ENCODE results near the gene IRF9.

Gene IRF9

GRCh38 chr14:24147761-24148428 lies 13.2 kb upstream of the IRF9 start:
- ChIA-PET CTCF (interaction anchor here (1.4 to 3.9 kb wide), 4 partner anchors 13 to 39 kb away, joined by 5 to 24 read pairs (median 16); partner anchors contain the start of genes DCAF11, IRF9 and NRL), POLR2A (interaction anchor here (1.0 to 4.2 kb wide), 14 partner anchors 10 to 123 kb away, joined by 3 to 56 read pairs (median 10); partner anchors contain the start of genes CHMP4A, DCAF11, IRF9 and NRL)
- DNase-seq (ENCODE audit: extremely low spot score): no peak
- TF ChIP-seq ELF4 (IDR thresholded peaks at IDR 0.05): no peak
- no peak for TF ChIP-seq FOXA1 (IDR thresholded peaks at IDR 0.05)
- TF ChIP-seq LEF1 (IDR thresholded peaks at IDR 0.05; ENCODE audit: borderline replicate concordance): no peak
- no peak for TF ChIP-seq ARNT (IDR thresholded peaks at IDR 0.05)
- no peak for TF ChIP-seq BHLHE40 (IDR thresholded peaks at IDR 0.05; ENCODE audit: borderline replicate concordance)
- no peak for TF ChIP-seq NFRKB (IDR thresholded peaks at IDR 0.05)
- TF ChIP-seq TARDBP (IDR thresholded peaks at IDR 0.05): no peak

GRCh38 chr14:24149302-24149969 lies 11.6 kb upstream of the IRF9 start:
- ChIA-PET CTCF (interaction anchor here (0.6 to 3.9 kb wide), 3 partner anchors 11 to 204 kb away, joined by 3 to 24 read pairs (median 3); partner anchors contain the start of gene IRF9), POLR2A (interaction anchor here (1.2 to 4.2 kb wide), 5 partner anchors 8 to 55 kb away, joined by 3 to 26 read pairs (median 8); partner anchors contain the start of genes EMC9, IRF9, PCK2 and PSME1)
- DNase-seq (ENCODE audit: extremely low spot score): no peak
- TF ChIP-seq FOXA1 (IDR thresholded peaks at IDR 0.05) (no peak), PKNOX1 (IDR thresholded peaks at IDR 0.05) (no peak), HDGF (IDR thresholded peaks at IDR 0.05; ENCODE audit: borderline replicate concordance) (no peak), FOXM1 (IDR thresholded peaks at IDR 0.05; ENCODE audit: borderline replicate concordance) (no peak), SUZ12 (IDR thresholded peaks at IDR 0.05) (no peak), ARNT (IDR thresholded peaks at IDR 0.05) (no peak), L3MBTL2 (conservative IDR thresholded peaks at IDR 0.05) (no peak), SP1 (IDR thresholded peaks at IDR 0.05) (no peak), CTBP1 (IDR thresholded peaks at IDR 0.05; ENCODE audit: borderline replicate concordance) (no peak), BHLHE40 (IDR thresholded peaks at IDR 0.05; ENCODE audit: borderline replicate concordance) (no peak), LEF1 (IDR thresholded peaks at IDR 0.05; ENCODE audit: borderline replicate concordance) (no peak), ZNF384 (IDR thresholded peaks at IDR 0.05) (no peak)

GRCh38 chr14:24150061-24150460 lies 11.0 kb upstream of the IRF9 start:
- no peak for DNase-seq (ENCODE audit: extremely low spot score)
- TF ChIP-seq SP1 (IDR thresholded peaks at IDR 0.05) (no peak), ZNF384 (IDR thresholded peaks at IDR 0.05) (no peak), PKNOX1 (IDR thresholded peaks at IDR 0.05) (no peak), HDGF (IDR thresholded peaks at IDR 0.05; ENCODE audit: borderline replicate concordance) (no peak), FOXK2 (IDR thresholded peaks at IDR 0.05) (no peak), TARDBP (IDR thresholded peaks at IDR 0.05) (no peak), L3MBTL2 (conservative IDR thresholded peaks at IDR 0.05) (no peak), BHLHE40 (IDR thresholded peaks at IDR 0.05; ENCODE audit: borderline replicate concordance) (no peak), FOXA1 (IDR thresholded peaks at IDR 0.05) (no peak), SUZ12 (IDR thresholded peaks at IDR 0.05) (no peak), ARNT (IDR thresholded peaks at IDR 0.05) (no peak), LEF1 (IDR thresholded peaks at IDR 0.05; ENCODE audit: borderline replicate concordance) (no peak), ELF4 (IDR thresholded peaks at IDR 0.05) (no peak), NFRKB (IDR thresholded peaks at IDR 0.05) (no peak), FOXM1 (IDR thresholded peaks at IDR 0.05; ENCODE audit: borderline replicate concordance) (no peak), CTBP1 (IDR thresholded peaks at IDR 0.05; ENCODE audit: borderline replicate concordance) (no peak)
- POLR2A ChIA-PET: interaction anchor here (1.2 to 2.9 kb wide), 4 partner anchors 9 to 56 kb away, joined by 3 to 13 read pairs (median 6); partner anchors contain the start of genes EMC9, IRF9, PCK2 and PSME1
- CTCF ChIA-PET: interaction anchor here (0.9 to 3.9 kb wide), 2 partner anchors 10 to 92 kb away, joined by 3 to 24 read pairs; partner anchors contain the start of gene IRF9

GRCh38 chr14:24150567-24150966 lies 10.5 kb upstream of the IRF9 start:
- no peak for DNase-seq (ENCODE audit: extremely low spot score)
- TF ChIP-seq TARDBP (IDR thresholded peaks at IDR 0.05): no peak
- TF ChIP-seq ELF4 (IDR thresholded peaks at IDR 0.05): no peak
- no peak for TF ChIP-seq SP1 (IDR thresholded peaks at IDR 0.05)
- no peak for TF ChIP-seq FOXA1 (IDR thresholded peaks at IDR 0.05)
- TF ChIP-seq ZNF384 (IDR thresholded peaks at IDR 0.05): no peak
- TF ChIP-seq NFRKB (IDR thresholded peaks at IDR 0.05): no peak
- TF ChIP-seq FOXM1 (IDR thresholded peaks at IDR 0.05; ENCODE audit: borderline replicate concordance): no peak
- no peak for TF ChIP-seq FOXK2 (IDR thresholded peaks at IDR 0.05)
- no peak for TF ChIP-seq ARNT (IDR thresholded peaks at IDR 0.05)
- no peak for TF ChIP-seq BHLHE40 (IDR thresholded peaks at IDR 0.05; ENCODE audit: borderline replicate concordance)
- no peak for TF ChIP-seq L3MBTL2 (conservative IDR thresholded peaks at IDR 0.05)
- TF ChIP-seq CTBP1 (IDR thresholded peaks at IDR 0.05; ENCODE audit: borderline replicate concordance): no peak
- no peak for TF ChIP-seq PKNOX1 (IDR thresholded peaks at IDR 0.05)
- TF ChIP-seq LEF1 (IDR thresholded peaks at IDR 0.05; ENCODE audit: borderline replicate concordance): no peak
- no peak for TF ChIP-seq HDGF (IDR thresholded peaks at IDR 0.05; ENCODE audit: borderline replicate concordance)
- CTCF ChIA-PET: interaction anchor here (3.9 kb wide), 1 partner anchor 10 kb away, joined by 24 read pairs; the partner anchor contains the start of gene IRF9
- POLR2A ChIA-PET: interaction anchor here (1.2 to 2.9 kb wide), 5 partner anchors 9 to 56 kb away, joined by 3 to 13 read pairs (median 6); partner anchors contain the start of genes EMC9, IRF9, PCK2 and PSME1

- POLR2A ChIA-PET: interaction anchor here (1.2 to 2.9 kb wide), 4 partner anchors 10 to 57 kb away, joined by 3 to 13 read pairs (median 7); partner anchors contain the start of genes EMC9, IRF9, PCK2 and PSME1
- TF ChIP-seq SUZ12 (IDR thresholded peaks at IDR 0.05) (no peak), HDGF (IDR thresholded peaks at IDR 0.05; ENCODE audit: borderline replicate concordance) (no peak), BHLHE40 (IDR thresholded peaks at IDR 0.05; ENCODE audit: borderline replicate concordance) (no peak), ARNT (IDR thresholded peaks at IDR 0.05) (no peak), L3MBTL2 (conservative IDR thresholded peaks at IDR 0.05) (no peak), ELF4 (IDR thresholded peaks at IDR 0.05) (no peak), NFRKB (IDR thresholded peaks at IDR 0.05) (no peak), SP1 (IDR thresholded peaks at IDR 0.05) (no peak), PKNOX1 (IDR thresholded peaks at IDR 0.05) (no peak), TARDBP (IDR thresholded peaks at IDR 0.05) (no peak), CTBP1 (IDR thresholded peaks at IDR 0.05; ENCODE audit: borderline replicate concordance) (no peak), ZNF384 (IDR thresholded peaks at IDR 0.05) (no peak), FOXA1 (IDR thresholded peaks at IDR 0.05) (no peak), FOXM1 (IDR thresholded peaks at IDR 0.05; ENCODE audit: borderline replicate concordance) (no peak), LEF1 (IDR thresholded peaks at IDR 0.05; ENCODE audit: borderline replicate concordance) (no peak), FOXK2 (IDR thresholded peaks at IDR 0.05) (no peak)
- CTCF ChIA-PET: interaction anchor here (3.9 kb wide), 1 partner anchor 10 kb away, joined by 24 read pairs; the partner anchor contains the start of gene IRF9
- DNase-seq (ENCODE audit: extremely low spot score): no peak
Measured at GRCh38 chr14:24150993-24151392, 10.1 kb upstream of the IRF9 start.
